Left ventricle myocardium inferior (tissue), 1 donor: ENCODE measurements around the gene LRRC32. TPM values are rescaled to one million over a fixed set of nuclear protein-coding genes. Genes with fewer than 3 reads are reported as not detected.

Experiments used
- DNase-seq: peaks from one replicate; pipeline ENCODE4 v3.0.0-alpha.2; 2020
- H3K27ac ChIP-seq: fragments of 200-600 bp; replicated peaks from 2 replicates; pipeline ENCODE4 v1.8.0; 2021
- H3K27me3 ChIP-seq: fragments of 200-600 bp; 2 replicates; pipeline ENCODE4 v1.8.0; 2021; ENCODE audit warnings: low read depth
- H3K36me3 ChIP-seq: fragments of 200-600 bp; 2 replicates; pipeline ENCODE4 v1.8.0; 2021
- H3K4me1 ChIP-seq: fragments of 200-600 bp; 2 replicates; pipeline ENCODE4 v1.8.0; 2021
- H3K4me3 ChIP-seq: fragments of 200-600 bp; 2 replicates; pipeline ENCODE4 v1.8.0; 2021; ENCODE audit warnings: mild to moderate bottlenecking, moderate library complexity
- H3K9me3 ChIP-seq: fragments of 200-600 bp; replicated peaks from 2 replicates; pipeline ENCODE4 v1.8.0; 2021
- intact Hi-C: fragments of 100-400 bp; cut with micrococcal nuclease; formaldehyde crosslinking; loops from one replicate; pipeline ENCODE4 v1.11.0; 2022
- total RNA-seq: library from RNA; stranded (reverse); fragmentation: NEBNext Ultra II Directional; extraction: Animal tissue kit (Norgen Biotek cat#: 25700); gene quantifications from one replicate; pipeline ENCODE4 v1.2.1, GENCODE V29; 2021
- TF ChIP-seq, protein P1 (sequence below): fragments of 200-600 bp; IDR thresholded peaks from 2 replicates; pipeline ENCODE4 v1.8.0; 2021; ENCODE audit warnings: antibody characterized with exemption, mild to moderate bottlenecking, borderline replicate concordance
- donor health status: DM: no; HTN: yes; CAD: no; lungs with severe emphysema.

The LRRC32 gene
- total RNA-seq, 1 donor from 2014 or later: 35.1 TPM

- no peaks in the 10 kb centered on the region for H3K9me3 ChIP-seq
- H3K4me3 ChIP-seq: no peak overlapping the region
- TF ChIP-seq, protein P1, sequence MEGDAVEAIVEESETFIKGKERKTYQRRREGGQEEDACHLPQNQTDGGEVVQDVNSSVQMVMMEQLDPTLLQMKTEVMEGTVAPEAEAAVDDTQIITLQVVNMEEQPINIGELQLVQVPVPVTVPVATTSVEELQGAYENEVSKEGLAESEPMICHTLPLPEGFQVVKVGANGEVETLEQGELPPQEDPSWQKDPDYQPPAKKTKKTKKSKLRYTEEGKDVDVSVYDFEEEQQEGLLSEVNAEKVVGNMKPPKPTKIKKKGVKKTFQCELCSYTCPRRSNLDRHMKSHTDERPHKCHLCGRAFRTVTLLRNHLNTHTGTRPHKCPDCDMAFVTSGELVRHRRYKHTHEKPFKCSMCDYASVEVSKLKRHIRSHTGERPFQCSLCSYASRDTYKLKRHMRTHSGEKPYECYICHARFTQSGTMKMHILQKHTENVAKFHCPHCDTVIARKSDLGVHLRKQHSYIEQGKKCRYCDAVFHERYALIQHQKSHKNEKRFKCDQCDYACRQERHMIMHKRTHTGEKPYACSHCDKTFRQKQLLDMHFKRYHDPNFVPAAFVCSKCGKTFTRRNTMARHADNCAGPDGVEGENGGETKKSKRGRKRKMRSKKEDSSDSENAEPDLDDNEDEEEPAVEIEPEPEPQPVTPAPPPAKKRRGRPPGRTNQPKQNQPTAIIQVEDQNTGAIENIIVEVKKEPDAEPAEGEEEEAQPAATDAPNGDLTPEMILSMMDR: no peak
- H3K27me3 ChIP-seq: no peaks in the 10 kb centered on the region
- H3K36me3 ChIP-seq: peaks cover 51% of the 10 kb centered on the region
- intact Hi-C loops: no loop called here
- peak overlapping the region; percentile 88 for H3K27ac ChIP-seq
- H3K4me1 ChIP-seq: peaks cover 82% of the 10 kb centered on the region
- no peak for DNase-seq
These were observed 11.6 kb downstream of the LRRC32 start for GRCh38 chr11:76658651-76659650.

GRCh38 chr11:76658231-76658630 lies 12.3 kb downstream of the LRRC32 start:
- peaks cover 82% of the 10 kb centered on the region for H3K4me1 ChIP-seq
- no peaks in the 10 kb centered on the region for H3K27me3 ChIP-seq
- intact Hi-C loops: no loop called here
- no peak for DNase-seq
- peak overlapping the region; percentile 88 for H3K27ac ChIP-seq
- H3K9me3 ChIP-seq: no peaks in the 10 kb centered on the region
- peaks cover 47% of the 10 kb centered on the region for H3K36me3 ChIP-seq
- TF ChIP-seq, protein P1: no peak
- no peak overlapping the region for H3K4me3 ChIP-seq

GRCh38 chr11:76657187-76658170 lies 13.1 kb downstream of the LRRC32 start:
- no peak overlapping the region for H3K4me3 ChIP-seq
- peaks cover 45% of the 10 kb centered on the region for H3K36me3 ChIP-seq
- intact Hi-C loops: no loop called here
- peaks cover 82% of the 10 kb centered on the region for H3K4me1 ChIP-seq
- H3K27me3 ChIP-seq: no peaks in the 10 kb centered on the region
- no peaks in the 10 kb centered on the region for H3K9me3 ChIP-seq
- peak overlapping the region; percentile 88 for H3K27ac ChIP-seq
- TF ChIP-seq, protein P1: no peak
- no peak for DNase-seq

DNA sequence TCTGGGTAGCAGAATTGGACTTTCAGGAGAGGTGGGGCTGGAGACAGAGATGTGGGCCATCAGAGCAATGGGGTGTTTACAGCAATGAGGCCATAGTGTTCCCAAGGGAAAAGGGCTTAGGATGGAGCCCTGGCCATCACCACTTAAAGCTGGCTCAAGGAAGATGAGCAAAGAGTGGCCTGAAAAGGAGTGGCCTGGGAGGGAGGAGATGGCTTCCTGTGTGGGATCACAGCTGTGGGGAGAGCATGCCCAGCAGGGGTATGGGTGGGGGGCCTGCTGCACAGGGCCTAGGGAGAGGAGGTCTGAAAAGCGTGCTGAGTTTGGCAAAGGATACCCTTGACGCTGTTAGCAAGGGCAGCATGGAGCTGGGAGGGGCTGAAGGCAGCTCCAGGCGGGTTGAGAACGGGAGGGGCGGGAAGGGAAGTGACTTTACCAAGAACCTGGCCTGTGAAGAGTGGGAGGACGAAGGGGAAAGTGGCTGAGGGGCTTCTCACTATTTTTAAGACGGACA lies 13.9 kb downstream of the LRRC32 start:
- H3K27ac ChIP-seq: peak overlapping the region; percentile 88
- H3K9me3 ChIP-seq: no peaks in the 10 kb centered on the region
- intact Hi-C loops: no loop called here
- H3K36me3 ChIP-seq: peaks cover 43% of the 10 kb centered on the region
- no peak for DNase-seq
- no peak overlapping the region for H3K4me3 ChIP-seq
- no peaks in the 10 kb centered on the region for H3K27me3 ChIP-seq
- TF ChIP-seq, protein P1: no peak
- H3K4me1 ChIP-seq: peaks cover 73% of the 10 kb centered on the region

DNA sequence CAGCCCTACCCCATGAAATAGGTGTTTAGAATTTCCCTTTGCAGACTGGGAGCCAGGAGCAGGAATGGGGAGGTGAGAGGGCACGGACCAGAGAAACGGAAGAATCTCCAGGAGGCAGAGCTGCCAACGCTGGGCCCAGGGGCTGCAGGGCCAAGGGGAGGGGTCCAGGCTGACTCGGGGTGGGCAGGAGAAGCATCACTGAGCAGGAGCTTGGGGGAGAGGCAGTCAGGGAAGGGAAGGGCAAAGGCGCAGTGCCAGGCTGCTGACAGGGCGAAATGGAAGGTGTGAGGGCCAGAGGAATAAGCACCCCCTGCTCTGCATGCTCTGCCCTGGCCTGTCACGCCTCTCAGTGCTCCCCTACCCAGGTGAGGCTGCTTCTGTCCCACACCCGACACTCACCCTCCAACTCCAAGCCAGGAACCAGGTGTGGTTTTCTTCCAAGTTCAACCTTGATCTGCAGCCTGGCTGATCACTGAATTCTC lies 14.5 kb downstream of the LRRC32 start:
- no peak for DNase-seq
- no peaks in the 10 kb centered on the region for H3K27me3 ChIP-seq
- intact Hi-C loops: no loop called here
- TF ChIP-seq, protein P1: no peak
- H3K36me3 ChIP-seq: peaks cover 42% of the 10 kb centered on the region
- H3K27ac ChIP-seq: peak overlapping the region; percentile 88
- H3K9me3 ChIP-seq: no peaks in the 10 kb centered on the region
- no peak overlapping the region for H3K4me3 ChIP-seq
- peaks cover 73% of the 10 kb centered on the region for H3K4me1 ChIP-seq
